Measurements from ENCODE around the gene MRPL20.
"Not testable (repeated sequence)": the region's sequence is repeated elsewhere in the genome, so short reads cannot be mapped to it uniquely, and the experiment has no call there.

The MRPL20 gene

DNA sequence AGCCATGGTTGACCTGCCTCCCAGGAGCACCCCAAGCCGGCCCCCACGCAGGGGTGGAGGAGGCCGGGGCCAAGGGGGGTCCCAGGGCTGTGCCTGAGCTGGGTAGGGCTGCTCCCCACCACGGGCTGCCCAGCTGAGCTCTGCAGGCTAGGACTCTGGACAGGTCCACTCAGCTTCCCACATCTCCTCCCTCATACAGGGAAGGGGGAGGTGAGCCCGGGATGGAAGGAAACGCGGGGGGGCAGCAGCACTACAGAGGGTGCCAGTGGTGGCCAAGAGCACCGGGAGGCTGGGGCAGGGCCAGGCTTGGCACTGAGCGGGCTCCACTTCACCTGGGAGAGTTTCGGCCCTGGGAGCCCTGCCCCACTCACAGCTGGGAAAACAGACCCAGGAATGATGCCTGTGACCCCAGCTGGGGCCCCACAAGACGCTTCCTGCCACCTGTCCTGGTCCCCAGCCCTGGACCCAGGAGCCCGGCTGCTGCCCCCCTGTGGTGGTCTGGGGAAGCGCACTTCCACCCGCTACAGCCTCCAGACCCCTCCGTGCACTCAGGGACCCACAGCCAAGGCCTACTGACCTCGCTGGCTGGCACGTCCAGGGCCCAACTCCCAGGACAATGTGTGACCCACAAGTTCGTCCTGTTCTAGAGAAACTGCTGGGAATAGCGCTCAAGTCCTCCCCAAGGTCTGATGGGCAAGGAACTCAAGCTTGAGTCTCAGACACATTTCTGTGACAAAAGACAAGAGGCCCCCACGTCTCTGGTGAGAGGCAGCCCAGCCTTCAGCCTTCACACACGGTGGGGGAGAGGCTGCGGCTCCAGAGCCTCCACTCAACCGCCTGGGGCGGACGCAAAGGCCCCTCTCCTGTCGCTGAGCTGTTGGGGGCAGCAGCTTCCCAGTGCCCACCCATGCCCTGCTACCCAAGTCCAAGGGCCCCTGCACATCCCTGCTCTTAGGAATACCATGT, 35.1 kb downstream of the MRPL20 start:
- peak; percentile 84 for TF ChIP-seq CTCF (IDR thresholded peaks at IDR 0.05; ENCODE audit: low read length, missing control alignments)
- no peak for DNase-seq (ENCODE audit: low read depth)
- H3K4me3 ChIP-seq (replicated peaks; ENCODE audit: low read depth, low read length): no peak overlapping the region

- no peak for DNase-seq (ENCODE audit: low read depth)
- TF ChIP-seq CTCF (IDR thresholded peaks at IDR 0.05; ENCODE audit: low read length, missing control alignments): no peak
- no peak overlapping the region for H3K4me3 ChIP-seq (replicated peaks; ENCODE audit: low read depth, low read length)
Observed at GRCh38 chr1:1371364-1371745, 35.7 kb downstream of the MRPL20 start.

- H3K4me3 ChIP-seq (replicated peaks; ENCODE audit: low read depth, low read length): no peak overlapping the region
- no peak for TF ChIP-seq CTCF (IDR thresholded peaks at IDR 0.05; ENCODE audit: low read length, missing control alignments)
- no peak for DNase-seq (ENCODE audit: low read depth)
Observed at GRCh38 chr1:1370771-1371300, 36.3 kb downstream of the MRPL20 start.

- not testable (repeated sequence) for H3K4me3 ChIP-seq (replicated peaks; ENCODE audit: low read depth, low read length); DNase-seq (ENCODE audit: low read depth)
Observed at GRCh38 chr1:1370094-1370493, 37.0 kb downstream of the MRPL20 start.

DNA sequence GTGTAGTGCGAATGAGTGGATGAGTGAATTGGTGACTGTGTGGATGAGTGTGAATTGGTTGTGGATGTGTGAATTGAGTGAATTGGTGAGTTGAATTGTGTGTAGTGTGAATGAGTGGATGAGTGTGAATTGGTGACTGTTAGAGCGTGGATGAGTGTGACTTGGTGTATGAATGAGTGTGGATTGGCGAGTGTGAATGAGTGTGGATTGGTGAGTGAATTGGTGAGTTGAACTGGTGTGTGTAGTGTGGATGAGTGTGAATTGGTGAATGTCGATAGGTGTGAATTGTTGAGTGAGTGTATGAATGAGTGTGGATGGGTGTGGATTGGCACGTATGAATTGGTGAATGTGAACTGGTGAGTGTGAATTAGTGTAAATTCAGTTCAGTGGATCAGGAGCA, 39.8 kb downstream of the MRPL20 start:
- H3K4me3 ChIP-seq (replicated peaks; ENCODE audit: low read depth, low read length): no peak overlapping the region
- no peak for DNase-seq (ENCODE audit: low read depth)
- TF ChIP-seq CTCF (IDR thresholded peaks at IDR 0.05; ENCODE audit: low read length, missing control alignments): no peak

- no peak overlapping the region for H3K4me3 ChIP-seq (replicated peaks; ENCODE audit: low read depth, low read length)
- DNase-seq (ENCODE audit: low read depth): no peak
- no peak for TF ChIP-seq CTCF (IDR thresholded peaks at IDR 0.05; ENCODE audit: low read length, missing control alignments)
Observed at GRCh38 chr1:1366699-1367066, 40.4 kb downstream of the MRPL20 start.

- H3K4me3 ChIP-seq (replicated peaks; ENCODE audit: low read depth, low read length): no peak overlapping the region
- no peak for TF ChIP-seq CTCF (IDR thresholded peaks at IDR 0.05; ENCODE audit: low read length, missing control alignments)
- DNase-seq (ENCODE audit: low read depth): no peak
Observed at GRCh38 chr1:1365875-1366698, 41.0 kb downstream of the MRPL20 start.

Measured in fibroblast of pulmonary artery (primary cell).